HCT116 (cell line): ENCODE data around the gene SDK2. TPM values are rescaled to one million over a fixed set of nuclear protein-coding genes. Genes with fewer than 3 reads are reported as not detected.

Experiments used
- ATAC-seq: fragments of 200-7000 bp; cut with Tn5 transposase; 2 replicates; pipeline ENCODE4 v1.9.1; 2020; ENCODE audit warnings: mild to moderate bottlenecking, moderate library complexity
- BruUV-seq: library from RNA; stranded (reverse); fragments of 400-500 nt; replicated peaks from 2 replicates; lab custom pipeline; 2021; lab: Mats Ljungman, UMichigan
- CTCF ChIA-PET: fragments of 300-600 bp; sonication (Branson Sonifier 250); formaldehyde crosslinking; loops from one replicate; lab custom pipeline; 2021; ENCODE audit warnings: antibody characterized with exemption; lab: Charles Lee
- POLR2A ChIA-PET: fragments of 300-600, 350-600 bp; sonication (Branson Sonifier 250); formaldehyde crosslinking; loops from one replicate; lab custom pipeline; 2021; ENCODE audit warnings: antibody characterized with exemption; lab: Charles Lee
- RAD21 ChIA-PET, 2 experiments: fragments of 300-600 bp; sonication (Branson Sonifier 250); formaldehyde crosslinking; loops; one replicate each; lab custom pipeline; 2023; ENCODE audit warnings: low total read pairs in 2 of 2; ENCODE audit not compliant: uncharacterized antibody in 2 of 2, unreplicated experiment in 2 of 2, low non-redundant PET in 1 of 2; lab: Charles Lee
- DNase-seq: peaks from one replicate; pipeline ENCODE4 v3.0.0-alpha.2; 2010; ENCODE audit warnings: low read depth, low spot score
- H2AFZ ChIP-seq: fragments of 200-600 bp; shearing (Covaris generic), sonication (generic); 2 replicates; pipeline ENCODE4 v1.6.1; 2017; ENCODE audit warnings: low read depth, mixed run types, mixed read lengths, antibody characterized with exemption, low read length; ENCODE audit not compliant: poor library complexity, severe bottlenecking
- H3K27ac ChIP-seq: 2 replicates; pipeline ENCODE4 v1.5.1; 2012; ENCODE audit warnings: low read depth, low read length
- H3K27me3 ChIP-seq: fragments of 200-600 bp; sonication (generic); 2 replicates; pipeline ENCODE4 v1.6.1; 2016; ENCODE audit warnings: mixed run types, low read length, mixed read lengths; ENCODE audit not compliant: insufficient read depth
- H3K36me3 ChIP-seq, 2 experiments: fragments of 200-500 bp in 1 of 2; fragments of 200-600 bp in 1 of 2; sonication (Bioruptor generic) in 1 of 2; sonication (generic) in 1 of 2; 2 replicates each; pipeline versions ENCODE4 v1.5.1 to v1.6.1; 2014 to 2016; ENCODE audit warnings: low read length in 2 of 2, inconsistent platforms in 1 of 2, mixed read lengths in 1 of 2, mixed run types in 1 of 2; ENCODE audit not compliant: insufficient read depth in 2 of 2, control insufficient read depth in 1 of 2
- H3K4me1 ChIP-seq, 2 experiments: fragments of 200-600 bp in 1 of 2; sonication (generic) in 1 of 2; 2 replicates each; pipeline versions ENCODE4 v1.5.1 to v1.6.1; 2012 to 2017; ENCODE audit warnings: low read length in 2 of 2, inconsistent platforms in 1 of 2, mild to moderate bottlenecking in 1 of 2, mixed read lengths in 1 of 2, mixed run types in 1 of 2, moderate library complexity in 1 of 2; ENCODE audit not compliant: insufficient read depth in 2 of 2, control insufficient read depth in 1 of 2
- H3K4me2 ChIP-seq: fragments of 200-600 bp; sonication (generic); 2 replicates; pipeline ENCODE4 v1.6.1; 2017; ENCODE audit warnings: mixed run types, low read length, mixed read lengths
- H3K4me3 ChIP-seq, 2 experiments: fragments of 200-600 bp in 1 of 2; sonication (generic) in 1 of 2; replicated peaks in 1 of 2; 2 replicates each; pipeline ENCODE4 v1.5.1; 2011 to 2016; ENCODE audit warnings: low read length in 2 of 2, control low read depth in 1 of 2, low read depth in 1 of 2, mild to moderate bottlenecking in 1 of 2, mixed read lengths in 1 of 2, mixed run types in 1 of 2
- H3K79me2 ChIP-seq: fragments of 200-600 bp; sonication (generic); 2 replicates; pipeline ENCODE4 v1.6.1; 2017; ENCODE audit warnings: mild to moderate bottlenecking, mixed run types, low read length, moderate library complexity, mixed read lengths; ENCODE audit not compliant: insufficient read depth
- H3K9ac ChIP-seq: fragments of 200-600 bp; sonication (generic); 2 replicates; pipeline ENCODE4 v1.6.1; 2016; ENCODE audit warnings: low read length, mixed read lengths
- H3K9me2 ChIP-seq: fragments of 200-600 bp; sonication (generic), shearing (Covaris generic); 2 replicates; pipeline ENCODE4 v1.6.1; 2017; ENCODE audit warnings: mixed run types, mild to moderate bottlenecking, moderate library complexity; ENCODE audit not compliant: insufficient read depth
- H3K9me3 ChIP-seq, 2 experiments: fragments of 200-500 bp in 1 of 2; fragments of 200-600 bp in 1 of 2; sonication (Bioruptor generic) in 1 of 2; sonication (generic) in 1 of 2; 2 replicates each; pipeline ENCODE4 v1.6.1; 2014 to 2017; ENCODE audit warnings: low read length in 2 of 2, mixed read lengths in 2 of 2, inconsistent platforms in 1 of 2, low read depth in 1 of 2, mild to moderate bottlenecking in 1 of 2, mixed run types in 1 of 2, moderate library complexity in 1 of 2; ENCODE audit not compliant: control insufficient read depth in 1 of 2, insufficient read depth in 1 of 2
- H4K20me1 ChIP-seq: fragments of 200-600 bp; sonication (generic), shearing (Covaris generic); 2 replicates; pipeline ENCODE4 v1.6.1; 2017; ENCODE audit warnings: mixed run types, mild to moderate bottlenecking, moderate library complexity; ENCODE audit not compliant: insufficient read depth
- CEBPB ChIP-seq: IDR thresholded peaks from 2 replicates; pipeline ENCODE4 v1.6.1; 2012; ENCODE audit warnings: low read depth
- EGR1 ChIP-seq: IDR thresholded peaks from 2 replicates; pipeline ENCODE4 v1.6.1; 2012; ENCODE audit warnings: low read depth
- EZH2 ChIP-seq: fragments of 200-600 bp; sonication (generic); IDR thresholded peaks from 2 replicates; pipeline ENCODE4 v1.6.1; 2017; ENCODE audit warnings: antibody characterized with exemption, mixed run types
- FOSL1 ChIP-seq: IDR thresholded peaks from 2 replicates; pipeline ENCODE4 v1.6.1; 2012; ENCODE audit warnings: low read depth
- JUND ChIP-seq: IDR thresholded peaks from 2 replicates; pipeline ENCODE4 v1.6.1; 2012
- POLR2A ChIP-seq: IDR thresholded peaks from 2 replicates; pipeline ENCODE4 v1.7.0; 2011; ENCODE audit warnings: borderline replicate concordance; ENCODE audit not compliant: insufficient read depth, insufficient read length; ENCODE audit errors: extremely low read depth
- POLR2AphosphoS5 ChIP-seq: IDR thresholded peaks from 2 replicates; pipeline ENCODE4 v1.6.1; 2011; ENCODE audit warnings: mild to moderate bottlenecking, low read depth, low read length, moderate library complexity
- RAD21 ChIP-seq: IDR thresholded peaks from 2 replicates; pipeline ENCODE4 v1.6.1; 2012; ENCODE audit warnings: low read depth, mild to moderate bottlenecking
- SIN3A ChIP-seq: IDR thresholded peaks from 2 replicates; pipeline ENCODE4 v1.6.1; 2012; ENCODE audit warnings: low read depth
- SP1 ChIP-seq: IDR thresholded peaks from 2 replicates; pipeline ENCODE4 v1.6.1; 2012; ENCODE audit warnings: low read depth
- SRF ChIP-seq: IDR thresholded peaks from 2 replicates; pipeline ENCODE4 v1.6.1; 2012; ENCODE audit warnings: low read depth
- TCF7L2 ChIP-seq: IDR thresholded peaks from 2 replicates; pipeline ENCODE4 v1.7.0; 2011; ENCODE audit warnings: borderline replicate concordance, inconsistent platforms; ENCODE audit not compliant: insufficient read depth, insufficient read length; ENCODE audit errors: extremely low read depth
- YY1 ChIP-seq: IDR thresholded peaks from 2 replicates; pipeline ENCODE4 v1.6.1; 2011; ENCODE audit warnings: low read length, low read depth, moderate library complexity, mild to moderate bottlenecking; ENCODE audit not compliant: insufficient replicate concordance; ENCODE audit errors: extremely low read depth
- ZFX ChIP-seq: fragments of 450-650 bp; IDR thresholded peaks from 2 replicates; pipeline ENCODE4 v1.6.1; 2017
- intact Hi-C: fragments of 100-400 bp; cut with micrococcal nuclease; formaldehyde crosslinking; loops from 2 replicates; pipeline ENCODE4 v1.10.0; 2022
- total RNA-seq: library from RNA; stranded (reverse); gene quantifications from one replicate; pipeline ENCODE4 v1.2.1, GENCODE V29; 2021; ENCODE audit not compliant: unreplicated experiment
- TF ChIP-seq, protein P1 (sequence below): IDR thresholded peaks from 2 replicates; pipeline ENCODE4 v1.6.1; 2012
- TF ChIP-seq, protein P2 (sequence below): IDR thresholded peaks from 2 replicates; pipeline ENCODE4 v1.6.1; 2012
- TF ChIP-seq, protein P3 (sequence below): IDR thresholded peaks from 2 replicates; pipeline ENCODE4 v1.6.1; 2012; ENCODE audit warnings: low read depth
- TF ChIP-seq, protein P4 (sequence below), 3 experiments: fragments of 200-600 bp in 1 of 3; sonication (generic) in 1 of 3; IDR thresholded peaks in 2 of 3; conservative IDR thresholded peaks in 1 of 3; 2 replicates each; pipeline ENCODE4 v1.5.1; 2012 to 2017; ENCODE audit warnings: low read depth in 2 of 3, low read length in 2 of 3, antibody characterized with exemption in 1 of 3, borderline replicate concordance in 1 of 3, control low read depth in 1 of 3, mild to moderate bottlenecking in 1 of 3, mixed read lengths in 1 of 3, mixed run types in 1 of 3, moderate library complexity in 1 of 3; ENCODE audit not compliant: insufficient read depth in 1 of 3

SDK2 gene
- total RNA-seq, 1 experiment from 2014 or later: 0.10 TPM

DNA sequence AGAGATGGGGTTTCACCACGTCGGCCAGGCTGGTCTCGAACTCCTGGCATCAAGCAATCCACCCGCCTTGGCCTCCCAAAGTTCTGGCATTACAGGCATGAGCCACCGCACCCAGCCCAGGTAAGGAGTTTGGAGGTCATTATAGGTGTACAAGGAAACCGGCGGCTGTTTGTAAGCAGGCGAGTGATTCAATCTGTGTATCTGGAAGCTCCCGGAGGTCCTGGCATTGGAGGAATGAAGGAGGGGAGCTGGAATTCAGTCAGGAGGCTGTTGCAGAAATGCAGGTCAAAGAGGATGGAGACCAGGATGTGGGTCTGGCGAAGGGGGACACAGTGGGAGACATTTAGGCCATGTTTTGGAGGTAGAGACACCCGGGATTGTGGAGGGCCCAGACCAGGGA is 351.2 kb downstream of the SDK2 start:
- DNase-seq: peak; percentile 51
- intact Hi-C loops: loop anchor here (1.0 to 5.0 kb wide), 3 partner anchors 15 to 701 kb away; no protein-coding TSS in a partner anchor
- H3K4me2 ChIP-seq: peak overlapping the region; percentile 81
- no peaks in the 10 kb centered on the region for H3K9me2 ChIP-seq
- no TSS peak for BruUV-seq
- H3K4me3 ChIP-seq: peak overlapping the region; percentile 19 to 50
- H4K20me1 ChIP-seq: no peaks in the 10 kb centered on the region
- ATAC-seq: peak; percentile 8; the same call in 1 of the 2 replicates
- CTCF ChIA-PET: interaction anchor here (1.5 kb wide), 1 partner anchor 77 kb away, joined by 5 read pairs; no protein-coding TSS in a partner anchor
- TF ChIP-seq, protein P1, sequence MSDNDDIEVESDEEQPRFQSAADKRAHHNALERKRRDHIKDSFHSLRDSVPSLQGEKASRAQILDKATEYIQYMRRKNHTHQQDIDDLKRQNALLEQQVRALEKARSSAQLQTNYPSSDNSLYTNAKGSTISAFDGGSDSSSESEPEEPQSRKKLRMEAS: no peak
- no peak for TF ChIP-seq EGR1
- no peak for TF ChIP-seq RAD21
- TF ChIP-seq SP1: no peak
- TF ChIP-seq, protein P2, sequence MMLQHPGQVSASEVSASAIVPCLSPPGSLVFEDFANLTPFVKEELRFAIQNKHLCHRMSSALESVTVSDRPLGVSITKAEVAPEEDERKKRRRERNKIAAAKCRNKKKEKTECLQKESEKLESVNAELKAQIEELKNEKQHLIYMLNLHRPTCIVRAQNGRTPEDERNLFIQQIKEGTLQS: no peak
- no peak for TF ChIP-seq SRF
- TF ChIP-seq CEBPB: no peak
- TF ChIP-seq FOSL1: no peak
- no peak for TF ChIP-seq EZH2
- no peak for TF ChIP-seq POLR2A
- TF ChIP-seq POLR2AphosphoS5: no peak
- no peak for TF ChIP-seq ZFX
- TF ChIP-seq, protein P3, sequence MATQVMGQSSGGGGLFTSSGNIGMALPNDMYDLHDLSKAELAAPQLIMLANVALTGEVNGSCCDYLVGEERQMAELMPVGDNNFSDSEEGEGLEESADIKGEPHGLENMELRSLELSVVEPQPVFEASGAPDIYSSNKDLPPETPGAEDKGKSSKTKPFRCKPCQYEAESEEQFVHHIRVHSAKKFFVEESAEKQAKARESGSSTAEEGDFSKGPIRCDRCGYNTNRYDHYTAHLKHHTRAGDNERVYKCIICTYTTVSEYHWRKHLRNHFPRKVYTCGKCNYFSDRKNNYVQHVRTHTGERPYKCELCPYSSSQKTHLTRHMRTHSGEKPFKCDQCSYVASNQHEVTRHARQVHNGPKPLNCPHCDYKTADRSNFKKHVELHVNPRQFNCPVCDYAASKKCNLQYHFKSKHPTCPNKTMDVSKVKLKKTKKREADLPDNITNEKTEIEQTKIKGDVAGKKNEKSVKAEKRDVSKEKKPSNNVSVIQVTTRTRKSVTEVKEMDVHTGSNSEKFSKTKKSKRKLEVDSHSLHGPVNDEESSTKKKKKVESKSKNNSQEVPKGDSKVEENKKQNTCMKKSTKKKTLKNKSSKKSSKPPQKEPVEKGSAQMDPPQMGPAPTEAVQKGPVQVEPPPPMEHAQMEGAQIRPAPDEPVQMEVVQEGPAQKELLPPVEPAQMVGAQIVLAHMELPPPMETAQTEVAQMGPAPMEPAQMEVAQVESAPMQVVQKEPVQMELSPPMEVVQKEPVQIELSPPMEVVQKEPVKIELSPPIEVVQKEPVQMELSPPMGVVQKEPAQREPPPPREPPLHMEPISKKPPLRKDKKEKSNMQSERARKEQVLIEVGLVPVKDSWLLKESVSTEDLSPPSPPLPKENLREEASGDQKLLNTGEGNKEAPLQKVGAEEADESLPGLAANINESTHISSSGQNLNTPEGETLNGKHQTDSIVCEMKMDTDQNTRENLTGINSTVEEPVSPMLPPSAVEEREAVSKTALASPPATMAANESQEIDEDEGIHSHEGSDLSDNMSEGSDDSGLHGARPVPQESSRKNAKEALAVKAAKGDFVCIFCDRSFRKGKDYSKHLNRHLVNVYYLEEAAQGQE: no peak
- TF ChIP-seq, protein P4, sequence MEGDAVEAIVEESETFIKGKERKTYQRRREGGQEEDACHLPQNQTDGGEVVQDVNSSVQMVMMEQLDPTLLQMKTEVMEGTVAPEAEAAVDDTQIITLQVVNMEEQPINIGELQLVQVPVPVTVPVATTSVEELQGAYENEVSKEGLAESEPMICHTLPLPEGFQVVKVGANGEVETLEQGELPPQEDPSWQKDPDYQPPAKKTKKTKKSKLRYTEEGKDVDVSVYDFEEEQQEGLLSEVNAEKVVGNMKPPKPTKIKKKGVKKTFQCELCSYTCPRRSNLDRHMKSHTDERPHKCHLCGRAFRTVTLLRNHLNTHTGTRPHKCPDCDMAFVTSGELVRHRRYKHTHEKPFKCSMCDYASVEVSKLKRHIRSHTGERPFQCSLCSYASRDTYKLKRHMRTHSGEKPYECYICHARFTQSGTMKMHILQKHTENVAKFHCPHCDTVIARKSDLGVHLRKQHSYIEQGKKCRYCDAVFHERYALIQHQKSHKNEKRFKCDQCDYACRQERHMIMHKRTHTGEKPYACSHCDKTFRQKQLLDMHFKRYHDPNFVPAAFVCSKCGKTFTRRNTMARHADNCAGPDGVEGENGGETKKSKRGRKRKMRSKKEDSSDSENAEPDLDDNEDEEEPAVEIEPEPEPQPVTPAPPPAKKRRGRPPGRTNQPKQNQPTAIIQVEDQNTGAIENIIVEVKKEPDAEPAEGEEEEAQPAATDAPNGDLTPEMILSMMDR (IDR thresholded peaks at IDR 0.05 in 2 of 3, conservative IDR thresholded peaks at IDR 0.05 in 1 of 3; ENCODE audit: borderline replicate concordance in 1 of 3, insufficient read depth in 1 of 3, low read depth in 2 of 3, low read length in 2 of 3): no peak
- no peak for TF ChIP-seq TCF7L2
- TF ChIP-seq YY1: no peak
- no peak; the same call in 1 of the 2 replicates for TF ChIP-seq JUND
- no peak for TF ChIP-seq SIN3A
- no peaks in the 10 kb centered on the region for H3K9me3 ChIP-seq
- no peaks in the 10 kb centered on the region for H3K36me3 ChIP-seq
- H3K9ac ChIP-seq: peak overlapping the region; percentile 81
- POLR2A ChIA-PET: interaction anchor here (0.9 to 1.3 kb wide), 2 partner anchors 9 to 18 kb away, joined by 3 to 5 read pairs; no protein-coding TSS in a partner anchor
- H3K27me3 ChIP-seq: no peaks in the 10 kb centered on the region
- H3K4me1 ChIP-seq: peaks cover 71 to 76% of the 10 kb centered on the region in 2 experiments
- peaks cover 92% of the 10 kb centered on the region for H3K79me2 ChIP-seq
- H3K27ac ChIP-seq: peak overlapping the region; percentile 94
- no peak overlapping the region for H2AFZ ChIP-seq
- RAD21 ChIA-PET: interaction anchor here in 1 of 2 experiments (0.7 kb wide), 1 partner anchor 11 kb away, joined by 3 read pairs; no protein-coding TSS in a partner anchor
